NCI-H748 (cell line): ENCODE measurements around the gene MUC15.

Source experiments
- DNase-seq: peaks from one replicate; lab custom pipeline; 2025; ENCODE audit not compliant: unreplicated experiment; lab: John Stamatoyannopoulos, UW

The MUC15 gene, protein sequence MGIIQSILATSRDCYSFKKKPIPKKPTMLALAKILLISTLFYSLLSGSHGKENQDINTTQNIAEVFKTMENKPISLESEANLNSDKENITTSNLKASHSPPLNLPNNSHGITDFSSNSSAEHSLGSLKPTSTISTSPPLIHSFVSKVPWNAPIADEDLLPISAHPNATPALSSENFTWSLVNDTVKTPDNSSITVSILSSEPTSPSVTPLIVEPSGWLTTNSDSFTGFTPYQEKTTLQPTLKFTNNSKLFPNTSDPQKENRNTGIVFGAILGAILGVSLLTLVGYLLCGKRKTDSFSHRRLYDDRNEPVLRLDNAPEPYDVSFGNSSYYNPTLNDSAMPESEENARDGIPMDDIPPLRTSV

GRCh38 chr11:26571861-26572654 is at the start of gene MUC15:
Gene MUC15, minus strand, starts transcription at chr11:26572263. Its CDS starts 5,169 bp downstream, at chr11:26567094.
- DNase-seq: peak; percentile 24

DNA sequence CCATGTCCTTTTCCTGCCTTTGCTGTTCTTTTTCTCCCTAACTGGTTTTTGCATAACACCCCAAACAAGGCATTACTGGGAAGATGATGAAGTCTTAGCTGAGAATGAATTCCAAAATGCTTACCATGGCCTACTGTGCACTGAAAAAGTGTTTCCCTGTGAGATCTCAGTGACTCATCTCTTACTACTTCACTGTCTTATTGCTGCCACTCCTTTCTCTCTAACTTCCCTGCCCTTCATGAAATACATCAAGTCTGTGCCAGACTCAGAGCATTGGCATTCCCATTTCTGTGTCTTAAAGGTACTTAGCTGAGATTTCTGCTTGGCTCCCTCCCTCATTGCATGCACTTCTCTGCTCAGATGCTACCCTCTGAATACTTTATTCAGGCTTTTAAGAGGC is 49.1 kb upstream of the MUC15 start:
- DNase-seq: no peak

DNA sequence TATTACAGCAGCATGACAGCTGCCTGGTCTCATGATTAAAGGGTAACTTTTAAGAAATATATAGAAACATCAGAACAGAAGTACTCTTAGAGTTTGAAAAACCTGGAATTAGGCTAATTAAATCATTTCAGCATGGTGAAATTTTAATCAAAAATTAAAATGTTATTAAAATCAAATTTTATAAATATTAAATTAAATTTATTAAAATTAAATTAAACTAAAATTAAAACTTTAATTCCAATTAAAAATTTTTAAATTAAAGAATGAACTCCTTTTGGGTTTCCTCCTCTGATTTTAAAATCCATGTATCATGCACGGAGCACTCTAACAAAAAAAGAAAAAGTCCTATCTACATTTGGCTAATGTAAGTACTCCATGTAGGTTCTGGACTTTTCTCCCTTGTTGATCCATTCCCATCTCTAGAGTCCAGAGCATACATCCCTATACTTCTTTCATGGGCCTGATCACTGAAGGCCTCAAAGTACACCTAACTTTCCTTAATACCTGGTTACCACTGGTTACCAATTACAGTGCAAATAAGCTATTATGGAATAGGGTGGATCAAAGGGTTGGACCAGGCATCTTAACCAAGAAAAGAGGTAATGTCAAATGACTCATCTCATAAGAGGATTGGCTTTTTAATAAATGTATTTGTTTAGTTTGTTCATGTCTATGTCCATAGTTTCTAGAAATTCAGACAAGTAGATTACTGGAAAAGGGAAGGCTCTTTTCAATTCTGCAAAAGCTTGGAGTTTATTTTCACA is 48.4 kb upstream of the MUC15 start:
- peak; percentile 60 for DNase-seq

DNA sequence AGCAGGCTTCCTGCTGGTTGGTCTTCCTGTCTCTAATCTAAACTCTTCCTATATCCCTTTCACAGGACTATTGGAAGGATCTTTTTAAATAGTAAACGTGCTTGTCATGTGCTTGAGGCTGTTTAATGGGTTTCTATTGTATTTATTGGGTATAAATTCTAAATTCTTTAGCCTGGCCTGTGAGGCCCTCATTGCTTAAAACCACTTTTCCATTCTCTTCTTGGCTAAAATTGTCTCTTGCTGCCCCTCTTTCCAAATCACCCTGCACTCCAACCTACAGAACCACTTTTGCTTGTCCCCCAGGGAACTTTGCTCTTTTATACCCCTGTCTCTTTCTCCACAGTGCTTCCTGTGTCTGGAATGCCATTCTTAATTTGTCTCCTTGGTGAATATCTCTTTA is 46.4 kb upstream of the MUC15 start:
- no peak for DNase-seq

DNA sequence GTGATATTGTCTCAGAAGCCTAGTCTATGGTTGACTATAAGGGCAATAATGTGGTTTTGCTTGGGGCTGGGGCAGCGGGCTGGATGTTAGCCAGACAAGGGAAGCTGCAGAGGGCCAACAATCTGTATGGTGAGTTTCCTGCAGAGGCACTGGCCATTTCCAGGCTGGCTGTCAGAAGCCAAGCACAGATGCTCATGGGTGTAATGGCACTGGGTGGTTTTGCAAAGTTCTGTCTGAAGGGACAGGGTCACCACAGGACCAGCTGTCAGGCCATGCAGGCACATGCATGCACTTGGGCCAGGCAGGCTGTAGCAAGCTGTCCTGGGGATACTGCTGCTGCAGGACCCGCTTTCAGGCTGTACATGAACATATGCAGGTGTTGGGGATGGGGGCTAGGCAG is 41.7 kb upstream of the MUC15 start:
- no peak for DNase-seq

- DNase-seq: no peak
These were observed 36.6 kb upstream of the MUC15 start for GRCh38 chr11:26608507-26609146.

DNA sequence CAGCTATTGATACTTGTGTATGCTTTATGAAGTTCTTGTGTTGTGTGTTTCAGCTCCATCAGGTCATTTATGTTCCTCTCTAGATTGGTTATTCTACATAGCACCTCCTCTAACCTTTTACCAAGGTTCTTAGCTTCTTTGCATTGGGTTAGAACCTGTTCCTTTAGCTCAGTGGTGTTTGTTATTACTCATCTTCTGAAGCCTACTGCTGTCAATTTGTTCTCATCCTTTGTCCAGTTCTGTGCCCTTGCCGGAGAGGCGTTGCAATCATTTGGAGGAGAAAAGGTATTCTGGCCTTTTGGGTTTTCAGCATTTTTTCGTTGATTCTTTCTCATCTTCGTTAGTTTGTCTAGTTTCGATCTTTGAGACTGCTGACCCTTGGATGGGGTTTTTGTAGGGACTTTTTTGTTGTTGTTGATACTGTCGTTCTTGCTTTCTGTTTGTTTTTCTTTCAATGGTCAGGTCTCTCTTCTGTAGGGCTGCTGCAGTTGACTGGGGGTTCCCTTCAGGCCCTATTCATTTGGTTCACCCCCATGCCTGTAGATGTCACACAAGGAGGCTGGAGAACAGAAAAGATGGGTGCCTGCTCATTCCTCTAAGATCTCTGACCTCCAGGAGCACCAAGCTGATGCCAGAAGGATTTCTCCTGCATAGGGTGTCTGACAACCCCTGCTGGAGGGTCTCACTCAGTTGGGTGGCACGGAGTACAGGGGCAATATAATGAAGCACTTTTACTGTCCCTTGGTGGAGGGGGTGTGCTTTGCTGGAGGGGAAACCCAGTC is 35.9 kb upstream of the MUC15 start:
- no peak for DNase-seq

- no peak for DNase-seq
These were observed 27.9 kb upstream of the MUC15 start for GRCh38 chr11:26599876-26600434.

DNA sequence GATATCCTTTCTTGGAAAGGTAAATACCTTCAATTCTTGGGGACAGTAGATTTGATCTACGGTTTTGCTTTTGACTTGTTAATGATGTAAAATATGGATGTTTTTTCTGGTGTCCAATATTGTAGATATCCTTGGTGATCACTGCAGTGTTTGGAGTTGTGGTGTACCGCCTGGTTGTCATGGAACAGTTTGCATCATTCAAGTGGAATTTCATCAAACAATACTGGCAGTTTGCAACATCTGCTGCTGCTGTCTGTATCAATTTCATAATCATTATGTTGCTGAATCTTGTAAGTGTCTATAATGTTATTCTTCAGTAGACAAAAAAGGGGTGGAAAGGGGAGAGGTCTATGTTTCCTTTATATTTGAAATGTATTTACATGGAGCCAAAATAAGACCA is 27.4 kb upstream of the MUC15 start:
- DNase-seq: peak; percentile 93

DNA sequence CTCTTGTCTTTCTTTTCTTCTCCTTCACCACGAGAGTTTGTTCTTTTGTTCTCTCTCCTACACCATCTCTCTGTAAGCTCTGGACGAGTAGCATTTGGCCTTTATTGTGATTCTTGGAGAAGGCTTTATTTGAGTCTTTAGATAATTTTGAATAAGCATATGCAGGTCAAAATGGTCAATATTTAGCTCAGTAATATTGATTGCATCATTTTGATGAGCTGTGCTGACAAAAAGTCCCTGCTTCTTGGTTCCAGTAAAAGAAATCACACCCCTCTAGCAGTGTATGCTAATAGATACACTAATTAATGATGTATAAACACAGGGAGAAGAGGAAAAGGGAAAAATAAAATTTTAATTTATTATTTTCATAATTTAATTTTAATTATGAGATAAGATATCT is 25.8 kb upstream of the MUC15 start:
- DNase-seq: peak; percentile 45

- peak; percentile 82 for DNase-seq
These were observed 25.1 kb upstream of the MUC15 start for GRCh38 chr11:26597049-26597689.

DNA sequence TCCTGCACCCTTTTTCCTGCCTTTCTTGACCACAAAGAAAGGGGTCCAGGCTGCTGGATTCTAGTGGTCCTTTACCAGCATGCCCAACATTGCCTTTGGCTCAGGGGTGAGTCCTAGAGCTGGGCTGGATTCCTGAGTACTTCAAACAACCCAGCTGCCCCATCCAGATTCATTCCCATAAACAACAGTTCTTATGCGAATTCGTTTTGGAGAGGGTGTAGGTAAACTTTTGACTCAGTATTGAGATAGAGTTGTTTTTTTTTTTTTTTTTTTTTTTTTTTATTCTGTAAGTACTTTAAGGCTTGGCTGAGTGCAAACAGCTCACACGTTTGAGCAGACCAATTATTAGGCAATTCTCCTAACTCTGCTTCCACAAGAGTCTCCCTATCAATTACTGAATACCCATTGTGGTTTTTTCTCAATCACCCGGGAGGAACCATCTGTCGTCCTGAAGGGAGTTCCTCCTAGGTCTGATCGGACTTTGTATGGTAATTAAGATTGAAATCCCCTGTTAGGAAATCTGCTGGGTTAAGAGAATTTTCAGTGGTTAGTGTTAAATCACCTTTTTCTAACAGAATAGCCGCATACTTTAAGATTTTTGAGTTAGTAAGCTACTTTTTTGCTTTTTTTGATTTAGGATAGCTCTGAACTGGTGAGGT is 23.3 kb upstream of the MUC15 start:
- peak; percentile 71 for DNase-seq

DNA sequence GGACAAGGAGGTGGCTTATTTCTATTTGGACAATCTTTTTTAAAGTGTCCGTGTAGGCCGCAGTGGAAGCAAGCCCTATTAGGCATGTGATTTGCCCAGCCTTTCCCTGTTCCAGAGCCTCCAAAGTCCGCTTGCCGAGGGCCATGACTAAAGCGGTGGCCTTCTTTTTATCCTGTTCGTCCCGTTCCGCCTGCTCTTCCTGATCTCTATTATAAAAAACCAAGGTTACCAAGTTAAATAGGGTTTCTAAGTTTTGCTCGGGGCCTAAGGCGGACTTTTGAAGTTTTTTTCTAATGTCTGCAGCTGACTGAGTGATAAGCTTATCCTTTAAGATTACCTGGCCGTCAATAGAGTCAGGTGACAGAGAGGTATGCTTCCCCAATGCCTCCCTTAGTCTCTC is 21.6 kb upstream of the MUC15 start:
- no peak for DNase-seq

DNA sequence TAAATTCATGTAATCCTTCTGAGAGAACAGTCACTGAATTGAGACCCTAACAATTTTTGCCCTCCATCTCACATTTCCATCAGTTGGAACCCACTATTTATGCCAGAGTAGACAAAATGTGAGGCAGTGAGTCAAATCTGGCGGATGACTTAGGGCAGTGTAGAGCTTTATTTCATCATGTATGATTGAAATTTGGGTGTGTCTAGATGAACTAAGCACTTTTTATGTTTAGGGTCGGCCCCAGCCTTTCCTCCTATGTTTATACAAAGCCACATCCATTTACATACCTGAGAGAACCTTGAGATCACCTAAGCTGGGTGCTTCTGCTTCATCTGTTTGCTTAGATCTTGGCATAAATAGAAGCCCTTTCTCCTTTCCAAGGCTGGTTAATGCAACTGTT is 15.0 kb upstream of the MUC15 start:
- no peak for DNase-seq

DNA sequence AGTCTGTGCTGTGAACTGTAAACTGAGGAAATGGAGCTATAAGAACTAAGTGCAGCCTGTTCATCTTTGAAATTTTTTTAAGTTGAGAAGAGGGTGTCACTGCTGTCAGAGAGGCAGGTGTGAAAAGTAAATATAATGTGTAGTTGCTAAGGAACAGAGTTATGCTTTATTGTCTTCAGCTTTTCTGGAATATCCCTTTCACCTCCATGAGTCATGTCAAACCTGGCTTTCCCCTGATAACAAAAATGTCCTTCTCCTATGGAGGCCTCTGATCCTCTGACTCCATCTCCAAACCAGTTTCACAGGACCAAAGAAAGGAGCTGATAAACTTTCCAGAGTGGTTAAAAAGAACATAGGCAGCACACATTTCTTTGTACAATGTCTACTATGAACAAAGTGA is 12.8 kb upstream of the MUC15 start:
- peak; percentile 39 for DNase-seq

DNA sequence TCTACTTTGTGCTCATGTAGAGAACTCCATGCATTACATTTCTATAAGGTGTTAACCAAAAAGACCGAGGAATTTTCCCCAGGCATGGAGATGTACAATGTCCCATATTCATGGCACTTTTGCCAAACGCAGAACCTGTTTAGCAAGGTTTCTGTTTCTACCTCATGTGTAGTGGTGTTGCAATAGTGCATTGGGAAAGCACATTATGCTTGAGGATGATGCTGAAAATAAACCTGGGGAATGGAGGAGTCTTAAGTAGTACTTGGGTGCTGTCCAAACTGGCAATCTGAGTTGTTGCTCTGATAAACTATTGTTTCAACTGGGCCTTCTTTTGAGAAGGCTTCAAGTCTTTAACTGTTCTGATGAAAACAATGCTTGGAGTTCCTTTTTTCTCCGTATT is 11.5 kb upstream of the MUC15 start:
- peak; percentile 36 for DNase-seq

DNA sequence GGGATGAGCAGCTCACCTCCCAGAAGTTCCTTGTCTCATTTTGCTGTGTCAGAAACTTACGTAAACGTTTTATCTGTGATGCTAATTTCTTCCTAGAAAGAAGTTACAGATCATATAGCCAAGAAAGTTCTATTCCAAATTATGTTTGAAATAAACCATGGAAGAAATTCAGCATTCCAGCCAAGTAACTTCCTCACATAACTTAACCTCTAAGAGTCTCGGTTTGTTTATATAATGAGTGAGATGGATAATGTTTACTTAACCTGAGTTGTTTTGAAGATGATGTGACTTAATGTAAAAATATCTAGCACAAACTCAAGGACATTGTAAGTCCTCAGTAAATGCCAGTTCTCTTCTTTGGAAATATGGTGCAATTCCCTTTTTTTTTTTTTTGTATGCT is 8.9 kb upstream of the MUC15 start:
- DNase-seq: no peak

DNA sequence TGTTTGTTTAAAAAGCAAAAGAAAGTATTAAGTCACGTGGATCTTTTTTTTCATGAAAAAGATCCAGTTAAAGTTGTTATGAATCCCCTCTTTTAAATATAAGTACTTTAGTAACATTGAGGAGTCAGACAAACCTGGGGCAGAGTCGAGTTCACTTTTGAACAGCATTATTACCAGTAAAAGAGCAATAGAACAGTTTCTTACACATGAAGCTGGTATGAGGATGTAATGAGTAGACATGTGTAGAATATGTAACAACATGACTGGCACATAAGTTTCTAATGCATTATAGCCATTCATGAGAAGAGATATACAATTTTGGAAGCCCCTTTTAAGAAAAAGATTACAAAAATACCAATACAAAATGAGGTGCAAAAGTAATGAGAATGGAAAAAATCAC is 7.6 kb upstream of the MUC15 start:
- DNase-seq: no peak

DNA sequence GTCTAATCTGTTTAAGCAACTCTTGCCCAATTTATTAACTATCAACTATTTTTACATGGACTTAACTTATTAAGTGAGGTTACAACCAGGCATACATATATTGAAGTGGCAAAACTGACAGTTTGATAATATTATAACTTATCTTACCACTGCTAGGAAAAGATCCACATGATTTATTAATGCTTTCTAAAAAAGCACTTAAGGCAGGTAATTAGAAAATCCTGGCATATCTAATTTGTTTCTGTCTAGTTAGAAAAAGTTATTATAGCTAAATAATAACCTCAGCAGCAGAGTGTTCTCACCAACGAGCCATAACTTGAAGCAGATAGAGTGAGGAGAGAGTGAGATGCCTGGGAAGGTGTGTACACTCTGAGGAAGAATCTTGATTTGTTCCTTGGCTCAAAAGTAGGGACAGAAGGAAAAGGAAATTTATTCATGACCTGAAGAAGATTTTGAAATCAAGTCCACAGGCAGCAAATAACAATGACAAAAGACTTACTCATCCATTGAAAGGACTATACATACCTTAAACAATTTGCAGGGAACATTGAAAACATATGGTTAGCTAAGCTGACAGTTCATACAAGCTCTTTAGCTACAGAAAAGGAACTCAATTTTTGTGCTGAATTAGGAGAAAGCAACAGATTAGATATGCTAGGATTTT is 7.1 kb upstream of the MUC15 start:
- DNase-seq: no peak
